ENCODE measurements around the gene RIPOR3.
"Not testable (repeated sequence)": the region's sequence is repeated elsewhere in the genome, so short reads cannot be mapped to it uniquely, and the experiment has no call there.

Gene RIPOR3

DNA sequence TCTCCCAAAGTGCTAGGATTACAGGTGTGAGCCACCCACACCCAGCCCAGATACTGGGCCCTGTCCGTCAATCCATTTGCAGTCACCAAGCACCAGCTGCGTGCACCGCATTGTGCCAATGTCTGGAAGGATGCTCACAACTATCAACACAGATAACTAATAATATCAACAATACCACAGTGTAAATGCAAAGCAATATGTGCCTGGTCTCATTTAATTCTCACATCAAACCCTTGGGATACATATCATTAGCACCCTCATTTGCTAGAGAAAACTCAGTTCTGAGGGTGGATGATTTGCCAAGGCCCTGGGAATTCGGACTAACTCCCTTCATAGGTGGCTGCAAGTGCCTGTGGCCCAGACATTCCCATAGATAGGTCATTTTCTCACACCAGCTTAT is 14.5 kb downstream of the RIPOR3 start:
- no peak for DNase-seq

DNA sequence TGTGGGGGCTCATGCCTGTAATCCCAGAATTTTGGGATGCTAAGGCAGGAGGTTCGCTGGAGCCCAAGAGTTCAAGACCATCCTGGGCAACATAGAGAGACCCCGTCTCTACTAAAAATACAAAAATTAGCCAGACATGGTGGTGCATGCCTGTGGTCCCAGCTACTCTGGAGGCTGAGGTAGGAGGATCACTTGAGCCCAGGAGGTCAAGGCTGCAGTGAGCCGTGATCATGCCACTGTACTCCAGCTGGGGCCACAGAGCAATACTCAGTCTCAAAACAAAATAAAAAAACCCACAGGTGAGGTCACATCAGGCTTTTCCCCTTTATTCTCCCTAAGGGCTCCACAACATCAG is 15.0 kb downstream of the RIPOR3 start:
- DNase-seq = not testable (repeated sequence)

DNA sequence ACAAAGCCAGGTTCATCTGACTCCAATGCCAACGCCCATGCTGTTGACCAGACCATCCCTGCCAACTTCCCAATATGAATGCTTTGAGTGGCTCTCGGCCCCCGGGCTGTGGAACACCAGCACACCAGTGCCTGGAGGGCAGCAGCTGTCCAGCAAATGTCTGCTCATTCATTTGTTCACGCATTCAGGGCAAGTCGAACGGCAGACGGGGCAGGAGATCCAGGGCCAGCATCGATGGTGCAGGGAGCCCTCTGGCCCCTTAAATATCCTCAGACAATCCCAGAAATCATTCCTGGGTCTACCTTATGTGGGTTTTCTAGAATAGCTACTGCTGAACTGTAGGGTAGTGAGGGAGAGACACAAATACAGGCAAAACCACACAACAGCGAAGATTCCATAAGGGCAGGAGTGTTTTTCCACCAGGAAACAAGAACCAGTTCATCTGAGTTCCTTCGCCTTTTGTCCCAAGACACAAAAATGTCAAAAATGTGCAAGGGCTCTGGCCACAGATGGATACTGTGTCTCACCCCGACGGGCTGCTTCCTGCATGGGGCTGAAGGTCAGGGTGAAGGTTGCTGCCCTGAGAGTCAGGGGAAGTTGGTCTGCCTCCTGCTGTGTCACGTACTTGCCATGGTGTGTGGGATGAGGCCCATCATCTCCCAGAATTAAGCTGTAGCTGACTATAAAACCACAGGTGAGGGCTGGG is 15.5 kb downstream of the RIPOR3 start:
- no peak for DNase-seq

DNA sequence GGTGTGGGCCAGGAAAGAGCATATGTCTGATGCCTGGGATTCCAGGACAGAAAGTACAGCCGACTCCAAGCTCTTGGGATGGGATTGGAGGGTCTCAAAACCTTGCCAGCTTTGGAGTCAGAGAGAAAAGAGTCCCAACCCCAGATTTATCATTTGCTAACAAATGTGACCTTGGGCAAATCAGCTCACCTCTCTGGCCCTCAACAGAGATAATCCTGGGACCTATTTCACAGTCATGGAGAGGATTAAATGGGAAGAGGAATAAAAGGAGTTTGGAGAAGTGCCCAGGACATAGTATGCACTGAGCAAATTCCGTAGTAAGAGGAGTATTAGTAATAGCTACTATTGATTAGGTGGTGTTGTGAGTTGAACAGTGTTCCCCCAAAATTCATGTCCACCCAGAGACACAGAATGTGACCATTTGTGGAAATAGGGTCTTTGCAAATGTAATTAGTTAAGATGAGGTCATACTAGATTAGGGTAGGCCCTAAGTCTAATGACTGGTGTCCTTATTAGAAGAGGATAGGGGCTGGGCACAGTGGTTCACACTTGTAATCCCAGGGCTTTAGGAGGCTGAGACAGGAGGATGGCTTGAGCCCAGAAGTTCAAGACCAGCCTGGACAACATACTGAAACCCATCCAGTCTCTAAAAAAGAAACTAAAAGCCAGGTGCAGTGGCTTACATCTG is 17.1 kb downstream of the RIPOR3 start:
- no peak for DNase-seq

DNA sequence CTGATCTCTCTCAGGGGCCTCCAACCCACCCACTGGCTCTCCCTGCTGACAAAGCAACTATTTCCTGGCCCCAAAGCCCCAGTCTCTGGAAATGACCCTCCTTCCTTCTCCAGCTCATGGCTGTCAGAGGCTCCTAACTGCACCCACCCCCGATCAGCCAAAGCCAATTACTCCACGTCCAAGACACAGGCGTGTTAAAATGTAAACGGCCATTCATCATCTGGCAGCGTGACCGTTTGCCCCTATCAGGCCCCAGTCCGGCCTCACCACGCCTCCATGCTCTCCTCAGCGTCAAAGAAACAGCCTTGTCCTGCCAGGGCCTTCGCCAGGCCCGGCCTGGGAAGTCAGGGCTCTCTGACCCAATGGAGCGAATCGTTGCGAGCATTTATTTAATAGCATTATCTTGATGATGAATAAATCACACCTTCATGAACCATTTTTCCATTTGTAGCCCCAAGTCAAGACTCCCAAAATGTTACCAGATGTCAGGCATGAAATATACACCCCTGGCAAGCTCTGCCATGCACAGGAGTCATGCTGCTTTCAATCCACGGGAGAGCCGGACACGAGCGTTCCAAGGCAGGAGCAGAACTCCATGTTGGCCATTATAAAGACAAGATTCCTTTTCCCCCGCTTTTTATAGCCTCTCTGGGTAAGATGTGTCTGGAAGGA is 17.7 kb downstream of the RIPOR3 start:
- no peak for DNase-seq

DNA sequence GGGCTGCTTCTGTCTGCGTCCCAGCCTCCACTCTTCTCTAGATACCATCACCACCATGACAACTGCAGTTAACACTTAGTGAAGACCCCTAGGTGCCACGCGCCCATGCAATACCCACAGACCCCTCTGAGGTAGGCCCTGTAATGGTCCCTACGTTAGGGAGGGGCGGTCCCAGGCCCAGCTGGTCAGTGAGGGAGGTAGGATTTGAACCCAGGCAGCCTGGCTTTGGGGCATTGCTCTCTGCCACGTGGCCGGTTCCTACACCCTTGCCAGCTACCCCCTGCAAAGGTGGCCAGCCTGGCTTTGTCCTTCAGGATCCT is 18.2 kb downstream of the RIPOR3 start:
- DNase-seq = no peak

DNA sequence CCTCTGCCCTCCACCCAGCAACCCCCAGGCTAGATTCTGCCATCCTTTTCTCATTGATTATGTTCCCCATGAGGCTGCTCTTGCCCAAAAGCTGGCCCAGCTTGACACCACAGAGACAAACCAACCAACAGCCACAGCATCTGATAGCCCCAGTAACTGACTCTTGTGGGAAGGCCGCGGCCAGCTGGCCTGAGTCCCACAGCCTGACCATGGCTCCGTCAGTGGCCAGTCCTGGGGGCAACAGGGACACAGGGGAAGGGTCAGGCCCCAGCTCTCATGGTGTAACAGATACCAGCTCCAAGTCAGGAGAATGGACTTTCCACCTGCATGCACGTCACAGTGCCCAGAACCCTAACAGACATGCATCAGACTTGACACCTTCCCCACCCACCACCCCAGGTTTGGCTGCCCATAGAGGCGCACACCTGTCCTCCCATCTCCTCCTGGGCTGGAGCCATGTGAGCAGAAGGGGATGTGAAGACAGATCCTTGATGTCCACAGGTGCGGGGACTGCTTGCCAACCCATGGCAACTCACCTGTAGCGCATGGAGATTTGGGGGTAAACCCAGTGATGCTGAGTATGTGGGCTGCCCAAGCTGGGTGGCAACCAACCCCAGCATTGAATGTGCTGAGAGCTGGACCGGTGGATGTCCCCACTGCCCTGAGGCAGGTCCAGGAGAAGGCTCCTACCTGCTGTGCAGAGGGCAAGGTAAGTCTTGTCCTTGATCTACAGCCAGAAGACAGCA is 18.8 kb downstream of the RIPOR3 start:
- no peak for DNase-seq

DNA sequence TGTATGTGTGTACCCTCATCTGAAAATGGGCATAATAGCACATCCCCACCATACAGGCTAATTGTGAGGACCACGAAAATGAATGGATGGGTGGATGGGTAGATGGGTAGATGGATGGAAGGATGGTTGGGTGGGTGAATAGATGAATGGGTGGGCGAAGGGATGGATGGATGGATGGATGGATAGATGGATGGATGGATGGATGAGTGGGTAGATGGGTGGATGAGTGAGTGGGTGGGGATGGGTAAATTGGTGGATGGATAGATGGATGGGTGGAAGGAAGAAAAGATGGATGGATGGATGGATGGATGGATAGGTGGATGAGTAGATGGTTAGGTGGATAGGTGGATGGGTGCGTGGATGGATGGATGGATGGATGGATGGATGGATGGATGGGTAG is 19.7 kb downstream of the RIPOR3 start:
- DNase-seq = no peak

DNA sequence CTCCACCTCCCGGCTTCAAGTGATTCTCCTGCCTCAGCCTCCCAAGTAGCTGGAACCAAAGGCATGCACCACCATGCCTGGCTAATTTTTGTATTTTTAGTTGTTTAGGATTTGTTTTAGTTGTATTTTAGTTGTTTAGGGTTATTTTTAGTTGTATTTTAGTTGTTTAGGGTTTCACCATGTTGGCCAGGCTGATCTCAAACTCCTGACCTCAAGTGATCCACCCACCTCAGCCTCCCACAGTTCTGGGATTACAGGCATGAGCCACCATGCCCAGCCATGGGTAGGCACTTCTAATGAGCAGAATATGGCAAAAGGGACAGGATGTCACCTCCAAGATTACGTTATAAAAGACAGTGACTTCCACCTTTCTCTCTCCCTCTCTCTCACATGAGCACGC is 20.3 kb downstream of the RIPOR3 start:
- not testable (repeated sequence) for DNase-seq

DNA sequence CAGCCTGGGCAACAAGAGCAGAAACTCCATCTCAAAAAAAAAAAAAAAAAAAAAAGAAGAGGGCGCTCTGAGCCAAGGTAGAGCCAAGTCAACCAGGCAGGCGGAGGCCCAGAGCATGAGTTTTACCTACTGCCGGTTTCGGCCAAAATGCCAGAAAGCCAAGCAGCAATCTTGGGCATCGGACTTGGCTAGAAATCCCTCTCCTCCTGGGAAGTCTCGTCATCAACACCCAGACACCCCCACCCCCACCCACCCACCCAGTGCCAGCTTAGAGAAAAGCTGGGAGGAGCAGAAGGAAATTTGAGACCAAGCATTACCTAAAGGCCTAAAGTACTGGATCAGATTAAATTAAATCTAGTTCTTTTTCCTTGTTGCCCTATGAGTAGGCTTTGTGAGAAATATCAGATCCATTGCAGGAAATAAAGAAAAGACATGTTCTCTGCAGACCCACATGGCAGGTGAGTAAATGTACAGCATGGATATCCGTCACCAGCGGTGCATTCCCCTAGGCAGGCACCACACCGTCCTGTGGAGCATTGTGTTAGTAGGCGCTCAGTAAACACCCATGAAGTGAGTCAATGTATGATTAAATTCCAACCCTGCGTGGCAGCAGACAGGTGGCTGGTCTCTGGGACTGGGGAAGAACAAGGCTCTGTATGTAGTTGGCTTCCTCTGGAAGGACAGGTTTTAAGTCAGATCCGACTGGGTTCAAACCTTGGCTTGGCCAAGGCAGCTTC is 21.0 kb downstream of the RIPOR3 start:
- DNase-seq = no peak

DNA sequence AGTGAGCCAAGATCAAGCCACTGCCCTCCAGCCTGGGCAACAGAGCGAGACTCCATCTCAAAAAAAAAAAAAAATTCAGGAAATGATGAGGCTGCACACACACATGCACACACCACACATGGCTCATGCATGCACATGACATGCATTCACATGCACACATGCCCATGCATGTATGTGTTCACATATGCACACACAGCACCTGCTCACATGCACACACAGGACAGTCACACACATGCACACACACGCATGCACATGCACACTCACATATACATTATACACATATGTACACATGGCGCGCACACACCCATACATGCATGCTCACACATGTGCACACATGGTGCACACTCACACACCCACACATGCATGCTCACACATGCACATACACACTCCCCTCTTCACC is 22.5 kb downstream of the RIPOR3 start:
- no peak for DNase-seq

DNA sequence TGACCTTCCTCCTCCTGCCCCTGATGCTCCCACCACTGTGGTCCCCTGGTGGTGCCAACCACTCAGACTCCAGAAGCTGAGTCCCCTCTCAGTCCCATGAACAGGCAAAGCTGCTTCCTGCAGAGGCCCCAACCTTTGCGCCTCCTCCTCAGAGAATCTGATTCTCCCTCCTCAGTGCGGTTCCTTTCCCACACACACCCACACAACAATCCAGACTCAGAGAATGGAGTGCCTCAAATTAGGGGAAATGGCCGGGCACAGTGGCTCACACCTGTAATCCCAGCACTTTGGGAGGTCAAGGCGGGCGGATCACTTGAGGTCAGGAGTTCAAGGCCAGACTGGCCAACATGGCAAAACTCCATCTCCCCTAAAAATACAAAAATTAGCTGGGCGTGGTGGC is 23.0 kb downstream of the RIPOR3 start:
- DNase-seq = no peak

DNA sequence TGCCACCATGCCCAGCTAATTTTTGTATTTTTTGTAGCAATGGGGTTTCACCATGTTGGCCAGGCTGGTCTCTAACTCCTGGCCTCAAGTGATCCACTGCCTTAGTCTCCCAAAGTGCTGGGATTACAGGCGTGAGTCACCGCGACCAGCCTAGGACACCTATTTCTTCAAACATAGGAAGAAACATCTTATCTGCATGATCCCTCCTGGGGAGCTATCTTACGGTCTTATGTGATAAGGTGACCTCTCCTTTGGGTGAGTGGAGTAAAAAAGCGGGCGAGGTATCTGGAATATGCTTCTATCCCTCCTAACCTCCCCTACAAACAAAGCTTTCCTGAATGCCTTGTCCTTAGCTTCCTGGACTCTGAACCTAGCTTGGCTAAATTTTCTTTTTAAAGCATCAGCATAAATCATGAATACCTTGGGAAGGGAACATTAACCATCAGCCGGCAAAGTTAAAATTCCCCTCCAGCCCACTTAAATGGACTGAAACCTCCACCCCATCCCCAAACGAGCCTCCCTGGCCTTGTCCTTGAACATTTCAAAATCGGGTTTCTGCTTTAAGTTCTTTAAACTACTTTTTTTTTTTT is 24.5 kb downstream of the RIPOR3 start:
- DNase-seq = no peak

DNA sequence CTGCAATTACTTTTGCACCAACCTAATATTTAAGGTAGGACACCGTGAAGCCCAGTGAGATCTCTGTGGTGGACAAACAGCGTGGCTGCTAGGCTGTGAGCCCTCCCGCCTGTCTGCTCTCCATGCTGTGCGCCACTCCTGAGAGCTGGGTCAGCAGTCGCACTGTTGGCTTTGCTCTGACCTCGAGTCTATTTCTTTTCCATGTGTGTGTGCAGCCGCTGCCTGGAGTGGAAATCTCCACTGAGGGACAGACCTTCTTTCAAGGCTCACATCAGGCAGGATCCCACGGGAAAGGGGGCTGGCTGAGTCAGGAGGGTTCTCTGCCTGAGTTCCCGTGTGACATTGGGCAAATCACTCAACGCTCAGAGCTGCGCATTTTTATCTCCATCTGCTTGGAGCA is 27.1 kb downstream of the RIPOR3 start:
- DNase-seq = no peak

DNA sequence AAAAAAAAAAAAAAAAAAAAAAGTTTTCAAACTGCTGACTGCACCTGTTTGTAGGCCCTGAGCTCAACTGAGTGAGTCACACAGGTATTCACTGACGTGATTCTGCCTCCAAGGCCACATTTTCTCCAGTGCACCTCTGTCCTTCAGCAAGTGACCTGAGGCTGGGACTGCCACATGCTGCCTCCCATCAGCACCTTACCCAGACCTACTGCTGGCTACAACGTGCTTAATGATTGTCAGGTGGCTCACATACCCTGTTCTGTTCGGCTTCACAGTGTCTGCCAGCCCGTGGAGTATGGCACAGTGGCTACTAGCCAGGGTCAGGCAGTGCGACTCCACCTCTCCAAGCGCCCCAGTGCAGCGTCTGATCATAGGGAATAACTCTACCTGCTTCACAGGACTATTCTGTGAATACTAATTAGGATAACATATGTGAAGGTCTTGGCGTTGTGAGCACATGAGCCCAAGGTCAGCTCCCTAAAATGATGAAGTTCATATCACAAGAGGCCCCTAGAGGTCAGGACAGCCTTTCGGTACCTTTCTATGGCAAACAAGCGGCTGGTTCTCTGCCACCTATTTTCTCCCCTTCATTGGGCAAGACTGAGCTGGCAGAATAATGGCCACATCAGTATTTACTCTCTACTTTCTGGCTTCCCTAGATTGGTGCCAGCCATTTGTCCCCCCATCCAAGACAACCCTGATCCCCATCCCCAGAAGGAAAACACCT is 28.1 kb downstream of the RIPOR3 start:
- no peak for DNase-seq

DNA sequence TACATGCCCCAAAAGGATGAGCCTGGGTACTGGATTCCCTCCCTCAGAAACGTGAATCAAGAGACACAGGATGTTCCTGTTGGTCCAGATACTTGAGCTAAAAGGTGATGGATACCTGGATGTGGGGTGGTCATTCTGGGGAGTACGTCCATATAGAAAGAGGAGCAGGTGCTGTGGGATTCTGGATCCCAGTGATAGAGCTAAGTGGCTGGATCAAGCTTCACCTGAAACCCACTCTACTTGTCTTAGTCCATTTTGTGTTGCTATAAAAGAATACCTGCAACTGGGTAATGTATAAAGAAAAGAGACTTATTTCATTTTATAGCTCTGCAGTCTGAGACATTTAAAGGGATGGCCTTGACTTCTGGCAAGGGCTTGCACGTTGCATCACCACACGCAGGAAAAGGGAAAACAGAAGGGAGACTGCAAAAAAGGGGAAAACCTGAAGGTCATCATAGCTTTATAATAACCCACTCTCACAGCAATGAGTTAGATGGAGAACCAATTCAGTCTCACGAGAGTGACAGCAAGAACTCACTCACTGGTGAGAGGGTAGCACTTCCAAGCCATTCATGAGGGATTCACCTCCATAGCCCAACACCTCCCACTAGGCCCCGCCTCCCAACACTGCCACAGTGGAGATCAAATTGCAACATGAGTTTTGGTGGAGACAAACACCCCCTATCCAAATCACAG is 31.2 kb downstream of the RIPOR3 start:
- no peak for DNase-seq

DNA sequence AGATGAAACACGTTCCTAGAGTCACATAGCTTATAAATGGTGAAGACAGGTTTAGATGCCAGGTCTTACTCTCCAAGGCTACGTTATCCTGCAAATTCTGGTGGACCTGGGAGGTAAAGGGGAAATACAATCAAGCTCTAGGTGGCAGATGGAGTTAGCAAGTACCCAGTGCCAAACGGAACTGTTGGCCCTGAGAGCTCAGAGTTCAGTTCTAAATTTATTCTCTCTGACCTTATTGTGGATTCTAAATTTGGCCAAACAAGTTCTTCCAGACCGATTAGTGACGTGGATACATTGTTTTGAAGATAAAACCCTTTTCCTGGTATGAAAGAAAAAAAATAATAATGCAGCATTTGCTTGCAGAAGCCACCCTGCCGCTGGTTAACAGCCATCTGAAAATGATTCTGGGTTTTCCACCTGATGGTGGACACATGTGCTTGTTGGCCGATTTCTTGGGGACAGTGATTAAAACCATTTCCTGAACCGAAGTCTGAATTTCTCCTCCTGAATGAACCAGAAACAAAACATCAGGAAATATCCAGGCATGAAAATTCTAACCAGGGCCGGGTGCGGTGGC is 32.5 kb downstream of the RIPOR3 start:
- DNase-seq = no peak

DNA sequence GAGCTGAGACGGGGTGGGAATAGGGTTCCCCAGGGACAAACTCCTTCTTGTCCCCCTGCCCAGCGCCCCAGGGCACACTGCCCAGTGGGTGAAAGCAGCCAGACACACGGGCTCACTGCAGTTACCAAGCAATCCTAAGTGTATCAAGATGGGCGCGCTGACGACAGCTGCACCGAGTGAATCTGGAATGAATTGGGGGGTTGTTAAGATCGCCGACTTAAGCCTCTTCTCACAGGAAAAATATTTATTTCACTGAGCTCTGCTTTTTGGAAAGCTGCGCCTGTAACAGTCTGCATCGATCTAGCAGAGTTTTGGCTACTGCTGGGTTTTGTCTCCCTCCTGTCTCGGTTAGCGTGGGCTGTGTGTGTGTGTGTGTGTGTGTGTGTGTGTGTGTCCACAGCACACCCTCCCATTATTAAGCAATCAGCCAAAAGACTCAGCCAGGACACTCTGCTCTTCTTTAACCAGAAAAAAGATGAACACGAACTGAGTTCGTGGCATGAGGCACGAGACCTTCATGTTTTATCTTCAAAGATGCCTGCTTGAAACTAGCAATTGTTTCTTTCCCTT is 35.9 kb downstream of the RIPOR3 start:
- no peak for DNase-seq

DNA sequence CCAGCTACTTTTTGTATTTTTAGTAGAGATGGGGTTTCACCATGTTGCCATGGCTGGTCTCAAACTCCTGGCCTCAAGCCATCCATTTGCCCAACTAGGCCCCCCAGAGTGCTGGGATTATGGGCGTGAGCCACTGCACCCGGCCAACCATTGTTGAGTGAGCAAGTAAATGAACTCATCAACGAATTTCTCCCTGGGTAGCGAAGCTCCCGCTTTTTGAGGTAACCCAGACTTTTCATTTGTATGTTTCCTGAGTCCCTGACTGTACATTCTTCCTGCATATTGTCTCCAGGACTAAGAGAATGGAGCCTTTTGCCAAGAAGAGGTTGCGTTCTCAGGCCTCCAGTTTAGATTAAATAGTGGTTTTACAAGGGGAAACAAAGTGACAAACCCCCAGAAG is 36.4 kb downstream of the RIPOR3 start:
- DNase-seq = no peak

DNA sequence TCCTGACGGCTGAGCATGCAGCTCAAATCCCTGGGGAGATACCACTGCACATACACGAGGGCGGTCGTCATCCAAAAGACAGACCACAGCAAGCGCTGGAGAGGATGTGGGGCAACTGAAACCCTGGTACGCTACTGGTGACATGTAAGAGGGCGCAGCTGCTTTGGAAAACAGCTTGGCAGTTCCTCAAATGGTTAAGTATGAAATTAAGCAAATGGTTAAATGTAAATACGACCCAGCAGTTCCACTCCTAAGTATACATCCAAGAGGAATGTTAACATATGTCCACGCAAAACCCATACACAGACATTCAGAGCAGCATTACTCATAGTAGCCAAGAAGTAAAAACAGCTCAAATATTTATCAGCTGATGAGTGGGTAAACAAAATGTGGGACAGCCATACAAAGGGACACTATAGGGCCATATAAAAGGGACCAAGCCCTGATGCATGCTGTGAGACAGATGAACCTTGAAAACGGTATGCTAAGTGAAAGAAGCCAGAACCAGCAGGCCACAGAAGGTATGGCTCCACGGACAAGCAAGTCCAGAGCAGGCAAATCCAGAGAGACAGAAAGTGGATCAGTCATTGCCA is 38.5 kb downstream of the RIPOR3 start:
- DNase-seq = no peak
